OCI-LY1 (cell line): ENCODE results near the gene STX17.
"Not testable (repeated sequence)": the region's sequence is repeated elsewhere in the genome, so short reads cannot be mapped to it uniquely, and the experiment has no call there.

Experiments
- CTCF ChIP-seq: fragments of 200-600 bp; sonication (generic), shearing (Covaris generic); IDR thresholded peaks from 2 replicates; pipeline ENCODE4 v1.5.1; 2017; ENCODE audit warnings: mild to moderate bottlenecking, antibody characterized with exemption, low read length, moderate library complexity, mixed read lengths
- EZH2 ChIP-seq: fragments of 200-600 bp; sonication (generic), shearing (Covaris generic); IDR thresholded peaks from 2 replicates; pipeline ENCODE4 v1.8.0; 2017; ENCODE audit warnings: borderline replicate concordance, mixed run types, mild to moderate bottlenecking, antibody characterized with exemption, low read length, moderate library complexity, mixed read lengths

DNA sequence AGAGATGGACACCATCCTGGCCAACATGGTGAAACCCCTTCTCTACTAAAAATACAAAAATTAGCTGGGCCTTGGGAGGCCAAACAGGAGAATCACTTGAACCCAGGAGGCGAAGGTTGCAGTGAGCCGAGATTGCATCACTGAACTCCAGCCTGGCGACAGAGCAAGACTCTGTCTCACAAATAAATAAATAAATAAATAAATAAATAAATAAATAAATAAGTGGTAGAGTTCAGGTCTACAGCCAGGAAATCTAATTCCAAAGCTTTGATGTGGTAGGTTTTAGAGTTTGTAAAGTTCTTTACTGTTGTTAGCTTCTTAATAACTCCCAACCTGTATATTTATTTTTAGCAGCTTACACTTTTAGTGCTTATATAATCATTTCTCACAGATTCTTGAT lies 48.9 kb upstream of the STX17 start:
- TF ChIP-seq CTCF, EZH2: not testable (repeated sequence)
